Neural crest cell (in vitro differentiated cells): ENCODE data around the gene SLC45A3. TPM values are rescaled to one million over a fixed set of nuclear protein-coding genes. Genes with fewer than 3 reads are reported as not detected.

ENCODE experiments used
- DNase-seq: peaks from one replicate; pipeline ENCODE4 v3.0.0; 2021; ENCODE audit warnings: low read depth, mixed read lengths, low spot score
- H3K27ac Mint-ChIP-seq: one replicate; pipeline ENCODE4 v1.8.0; 2021; ENCODE audit warnings: mild to moderate bottlenecking, mixed read lengths; ENCODE audit not compliant: unreplicated experiment
- H3K27me3 Mint-ChIP-seq: 2 replicates; pipeline ENCODE4 v1.8.0; 2021; ENCODE audit warnings: low read depth, mild to moderate bottlenecking, mixed read lengths
- H3K36me3 Mint-ChIP-seq: 2 replicates; pipeline ENCODE4 v1.8.0; 2021; ENCODE audit warnings: low read depth, mild to moderate bottlenecking, mixed read lengths
- H3K4me1 Mint-ChIP-seq: 2 replicates; pipeline ENCODE4 v1.8.0; 2021; ENCODE audit warnings: mixed read lengths
- H3K4me3 Mint-ChIP-seq: one replicate; pipeline ENCODE4 v1.8.0; 2021; ENCODE audit warnings: mild to moderate bottlenecking, mixed read lengths
- H3K9me3 Mint-ChIP-seq: 2 replicates; pipeline ENCODE4 v1.8.0; 2021; ENCODE audit warnings: mixed read lengths
- CTCF ChIP-seq: fragments of 200-600 bp; sonication (generic); conservative IDR thresholded peaks from 2 replicates; pipeline ENCODE4 v1.5.0; 2021; ENCODE audit warnings: antibody characterized with exemption, mild to moderate bottlenecking
- total RNA-seq: library from RNA; stranded (reverse); gene quantifications from 2 replicates; pipeline ENCODE4 v1.2.1, GENCODE V29; 2021

The SLC45A3 gene
- total RNA-seq, 1 donor from 2014 or later: 14.0 TPM

- Mint-ChIP-seq H3K36me3 (no peaks in the 10 kb centered on the region), H3K27ac (no peak overlapping the region), H3K9me3 (no peaks in the 10 kb centered on the region), H3K4me1 (peaks cover 61% of the 10 kb centered on the region), H3K27me3 (no peaks in the 10 kb centered on the region), H3K4me3 (peak overlapping the region; percentile 31)
- DNase-seq: no peak
- TF ChIP-seq CTCF: no peak
Observed at GRCh38 chr1:205690122-205690756, 9.9 kb upstream of the SLC45A3 start.

DNA sequence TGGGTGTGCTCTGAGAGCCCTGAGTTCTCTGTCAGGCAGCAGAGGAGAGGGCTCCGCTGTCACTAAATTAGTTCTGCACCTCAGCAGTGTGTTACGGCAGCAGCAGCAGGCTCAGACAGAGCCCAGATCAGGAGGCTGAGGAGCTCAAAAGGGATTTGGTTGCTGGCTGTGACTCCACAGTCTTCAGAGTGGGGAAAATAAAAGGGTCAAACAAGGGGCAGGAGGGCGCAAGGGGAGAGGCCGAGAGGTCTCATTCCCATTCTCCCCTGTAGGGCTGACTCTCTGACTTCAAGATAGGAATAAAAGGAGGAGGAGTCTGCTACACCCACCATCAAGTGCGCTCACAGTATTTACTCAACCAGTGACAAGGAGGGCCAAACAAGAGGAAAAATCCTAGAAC lies 9.2 kb upstream of the SLC45A3 start:
- Mint-ChIP-seq H3K9me3 (no peaks in the 10 kb centered on the region), H3K36me3 (no peaks in the 10 kb centered on the region), H3K27ac (peak overlapping the region; percentile 86), H3K4me1 (peaks cover 57% of the 10 kb centered on the region), H3K4me3 (no peak overlapping the region), H3K27me3 (no peaks in the 10 kb centered on the region)
- no peak for DNase-seq
- no peak for TF ChIP-seq CTCF

- H3K9me3 Mint-ChIP-seq: no peaks in the 10 kb centered on the region
- peaks cover 50% of the 10 kb centered on the region for H3K4me1 Mint-ChIP-seq
- no peak for DNase-seq
- TF ChIP-seq CTCF: no peak
- no peak overlapping the region for H3K27ac Mint-ChIP-seq
- no peaks in the 10 kb centered on the region for H3K27me3 Mint-ChIP-seq
- H3K4me3 Mint-ChIP-seq: no peak overlapping the region
- no peaks in the 10 kb centered on the region for H3K36me3 Mint-ChIP-seq
Observed at GRCh38 chr1:205688171-205689080, 8.1 kb upstream of the SLC45A3 start.

DNA sequence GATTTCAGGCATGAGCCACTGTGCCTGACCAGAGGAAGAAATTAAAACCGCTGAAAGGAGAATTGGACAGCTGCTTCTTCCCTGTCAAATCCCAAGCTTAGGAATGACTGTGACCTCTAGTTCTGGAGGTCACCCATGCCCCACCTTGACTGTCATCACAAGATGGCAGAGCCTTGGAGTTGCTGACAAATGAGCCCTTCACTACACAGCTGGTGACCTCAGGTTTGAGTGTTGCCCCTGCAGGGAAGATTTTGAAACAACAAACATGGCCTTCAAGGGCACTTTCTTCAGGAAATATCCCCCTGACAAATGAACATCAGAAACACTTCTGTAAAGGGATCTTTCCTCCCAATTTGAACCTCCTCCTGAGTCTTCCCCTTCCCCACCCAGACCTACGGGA lies 6.9 kb upstream of the SLC45A3 start:
- peak overlapping the region; percentile 58 for H3K27ac Mint-ChIP-seq
- no peak for DNase-seq
- no peaks in the 10 kb centered on the region for H3K27me3 Mint-ChIP-seq
- no peak overlapping the region for H3K4me3 Mint-ChIP-seq
- H3K36me3 Mint-ChIP-seq: no peaks in the 10 kb centered on the region
- no peak for TF ChIP-seq CTCF
- no peaks in the 10 kb centered on the region for H3K9me3 Mint-ChIP-seq
- H3K4me1 Mint-ChIP-seq: peaks cover 46% of the 10 kb centered on the region

DNA sequence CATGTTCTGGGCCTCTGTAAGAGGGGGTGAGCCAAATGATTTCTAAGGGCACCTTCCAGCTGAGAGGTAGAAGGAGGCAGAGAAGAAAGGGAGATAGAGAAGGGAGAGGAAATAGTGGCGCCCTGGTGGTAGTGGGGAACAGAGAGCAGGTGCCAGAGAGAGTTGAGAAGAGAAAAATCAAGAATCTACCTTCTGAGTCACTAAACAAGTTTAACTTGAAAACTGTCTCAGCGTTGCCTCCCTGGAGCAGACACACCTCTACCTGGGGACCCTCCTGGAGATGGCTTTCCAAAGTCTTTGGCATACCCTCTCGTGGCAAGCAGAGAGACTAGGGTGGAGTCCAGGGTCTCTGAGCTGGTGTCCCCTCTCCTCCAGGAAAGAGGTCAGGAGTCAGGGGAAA lies 1.1 kb upstream of the SLC45A3 start:
- H3K27ac Mint-ChIP-seq: no peak overlapping the region
- TF ChIP-seq CTCF: no peak

More for the DNA sequence above, 1.1 kb upstream of the SLC45A3 start:
- no peaks in the 10 kb centered on the region for H3K27me3 Mint-ChIP-seq
- H3K36me3 Mint-ChIP-seq: no peaks in the 10 kb centered on the region
- peak overlapping the region; percentile 79 for H3K4me3 Mint-ChIP-seq
- H3K9me3 Mint-ChIP-seq: no peaks in the 10 kb centered on the region
- H3K4me1 Mint-ChIP-seq: peaks cover 42% of the 10 kb centered on the region
- no peak for DNase-seq
